ENCODE data around the gene PTGFR.

Gene PTGFR

GRCh38 chr1:78586572-78586971 lies 95.8 kb downstream of the PTGFR start:
- DNase-seq (ENCODE audit: extremely low read depth in 1 of 2, low read depth in 1 of 2): no peak

GRCh38 chr1:78587211-78587610 lies 96.4 kb downstream of the PTGFR start:
- DNase-seq (ENCODE audit: extremely low read depth in 1 of 2, low read depth in 1 of 2): no peak

Data from activated CD8-positive, alpha-beta memory T cell treated with anti-CD3 and anti-CD28 coated beads for 1 hour (primary cell).